Fibroblast of mammary gland (primary cell): ENCODE measurements around the gene SYNRG.
A peak's percentile ranks its signal among the peaks of the same experiment; 100 is the strongest.
"Not testable (repeated sequence)": the region's sequence is repeated elsewhere in the genome, so short reads cannot be mapped to it uniquely, and the experiment has no call there.

Source experiments
- DNase-seq: peaks from one replicate; pipeline ENCODE4 v3.0.0-alpha.2; 2010; ENCODE audit warnings: low read depth
- H3K4me3 ChIP-seq: 2 replicates; pipeline ENCODE4 v1.5.1; 2011; ENCODE audit warnings: low read depth, mild to moderate bottlenecking, low read length, moderate library complexity; ENCODE audit not compliant: control insufficient read depth
- CTCF ChIP-seq: conservative IDR thresholded peaks from 2 replicates; pipeline ENCODE4 v1.5.1; 2011; ENCODE audit warnings: low read depth, low read length, inconsistent platforms; ENCODE audit not compliant: control insufficient read depth, insufficient read depth

Gene SYNRG

GRCh38 chr17:37614391-37614790, 5.2 kb upstream of the SYNRG start:
- no peak overlapping the region for H3K4me3 ChIP-seq
- DNase-seq, result peak; percentile 89
- TF ChIP-seq CTCF, result no peak

- H3K4me3 ChIP-seq, result no peak overlapping the region
- TF ChIP-seq CTCF, result no peak
- peak; percentile 11 for DNase-seq
These were observed 1.8 kb upstream of the SYNRG start for GRCh38 chr17:37610971-37611370.

GRCh38 chr17:37610041-37610420, 813 bp upstream of the SYNRG start:
- DNase-seq, H3K4me3 ChIP-seq: not testable (repeated sequence)

GRCh38 chr17:37608351-37609169, 658 bp downstream of the SYNRG start:
- H3K4me3 ChIP-seq, result peak overlapping the region; percentile 84

GRCh38 chr17:37607637-37608331, 1.4 kb downstream of the SYNRG start:
- no peak for TF ChIP-seq CTCF
- H3K4me3 ChIP-seq, result peak overlapping the region; percentile 84
- no peak for DNase-seq

More at GRCh38 chr17:37608351-37609169, 658 bp downstream of the SYNRG start:
- no peak for TF ChIP-seq CTCF
- peak; percentile 37 for DNase-seq

- no peak for DNase-seq
These were observed 3.3 kb downstream of the SYNRG start for GRCh38 chr17:37605813-37606505.

More at GRCh38 chr17:37605813-37606505, 3.3 kb downstream of the SYNRG start:
- TF ChIP-seq CTCF, result no peak
- no peak overlapping the region for H3K4me3 ChIP-seq
